Liver (tissue), 9 donors: ENCODE results near the gene EML6. TPM values are rescaled to one million over a fixed set of nuclear protein-coding genes. Genes with fewer than 3 reads are reported as not detected.

ENCODE experiments used
- DNase-seq: peaks from one replicate; pipeline ENCODE4 v3.0.0-alpha.2; 2017; ENCODE audit warnings: low spot score
- H3K27ac ChIP-seq, 2 donors: one replicate each; pipeline ENCODE4 v1.7.0; 2013; ENCODE audit warnings: inconsistent platforms in 2 of 2, low read length in 2 of 2, control low read depth in 1 of 2, low read depth in 1 of 2, mild to moderate bottlenecking in 1 of 2
- H3K27me3 ChIP-seq, 4 donors: one replicate each; pipeline versions ENCODE4 v1.6.1 to v1.7.0; 2013; ENCODE audit warnings: low read length in 3 of 4, inconsistent platforms in 1 of 4, mild to moderate bottlenecking in 1 of 4, moderate library complexity in 1 of 4; ENCODE audit not compliant: control insufficient read depth in 4 of 4, insufficient read depth in 4 of 4
- H3K36me3 ChIP-seq, 4 donors: one replicate each; pipeline versions ENCODE4 v1.6.1 to v1.7.0; 2013; ENCODE audit warnings: low read length in 3 of 4, mild to moderate bottlenecking in 3 of 4, low read depth in 1 of 4, moderate library complexity in 1 of 4; ENCODE audit not compliant: control insufficient read depth in 4 of 4, insufficient read depth in 3 of 4
- H3K4me1 ChIP-seq, 4 donors: one replicate each; pipeline versions ENCODE4 v1.6.1 to v1.7.0; 2013; ENCODE audit warnings: low read length in 3 of 4, mild to moderate bottlenecking in 3 of 4, moderate library complexity in 1 of 4; ENCODE audit not compliant: control insufficient read depth in 4 of 4, insufficient read depth in 4 of 4
- H3K4me3 ChIP-seq, 3 donors: one replicate each; pipeline versions ENCODE4 v1.6.1 to v1.7.0; 2013; ENCODE audit warnings: low read length in 3 of 3, control low read depth in 1 of 3, low read depth in 1 of 3, mild to moderate bottlenecking in 1 of 3
- H3K9ac ChIP-seq, 2 donors: one replicate each; pipeline ENCODE4 v1.7.0; 2013; ENCODE audit warnings: low read length in 2 of 2, mild to moderate bottlenecking in 2 of 2, moderate library complexity in 2 of 2, control low read depth in 1 of 2, low read depth in 1 of 2
- H3K9me3 ChIP-seq, 4 donors: one replicate each; pipeline versions ENCODE4 v1.6.1 to v1.7.0; 2013; ENCODE audit warnings: low read length in 3 of 4; ENCODE audit not compliant: control insufficient read depth in 4 of 4
- EGR1 ChIP-seq, 2 donors: IDR thresholded peaks; 2 replicates each; pipeline ENCODE4 v1.6.1; 2016 to 2018; ENCODE audit warnings: antibody characterized with exemption in 2 of 2, low read depth in 2 of 2
- FOXA1 ChIP-seq: IDR thresholded peaks from 2 replicates; pipeline ENCODE4 v1.6.1; 2016; ENCODE audit warnings: antibody characterized with exemption
- FOXA2 ChIP-seq: IDR thresholded peaks from 2 replicates; pipeline ENCODE4 v1.6.1; 2016; ENCODE audit warnings: antibody characterized with exemption
- GABPA ChIP-seq, 2 donors: IDR thresholded peaks in 1 of 2; conservative IDR thresholded peaks in 1 of 2; 2 replicates each; pipeline ENCODE4 v1.6.1; 2016; ENCODE audit warnings: antibody characterized with exemption in 2 of 2, mild to moderate bottlenecking in 1 of 2, moderate library complexity in 1 of 2
- HNF4A ChIP-seq, 2 donors: conservative IDR thresholded peaks; 2 replicates each; pipeline ENCODE4 v1.6.1; 2016; ENCODE audit warnings: antibody characterized with exemption in 2 of 2, mild to moderate bottlenecking in 2 of 2
- HNF4G ChIP-seq: IDR thresholded peaks from 2 replicates; pipeline ENCODE4 v1.6.1; 2016; ENCODE audit warnings: antibody characterized with exemption
- JUND ChIP-seq, 2 donors: IDR thresholded peaks; 2 replicates each; pipeline ENCODE4 v1.6.1; 2016; ENCODE audit warnings: antibody characterized with exemption in 2 of 2
- NR2F2 ChIP-seq: IDR thresholded peaks from 2 replicates; pipeline ENCODE4 v1.6.1; 2016; ENCODE audit warnings: antibody characterized with exemption
- RAD21 ChIP-seq, 2 donors: IDR thresholded peaks; 2 replicates each; pipeline ENCODE4 v1.6.1; 2016; ENCODE audit warnings: antibody characterized with exemption in 2 of 2, mild to moderate bottlenecking in 2 of 2
- RXRA ChIP-seq, 2 donors: IDR thresholded peaks; 2 replicates each; pipeline ENCODE4 v1.6.1; 2017 to 2018; ENCODE audit warnings: antibody characterized with exemption in 2 of 2, mild to moderate bottlenecking in 1 of 2
- SP1 ChIP-seq: IDR thresholded peaks from 2 replicates; pipeline ENCODE4 v1.6.1; 2018; ENCODE audit warnings: antibody characterized with exemption, mild to moderate bottlenecking
- TAF1 ChIP-seq: conservative IDR thresholded peaks from 2 replicates; pipeline ENCODE4 v1.6.1; 2016; ENCODE audit warnings: antibody characterized with exemption, mild to moderate bottlenecking
- YY1 ChIP-seq: IDR thresholded peaks from 2 replicates; pipeline ENCODE4 v1.6.1; 2016; ENCODE audit warnings: antibody characterized with exemption, mild to moderate bottlenecking
- WGBS: extraction: QIAGEN DNeasy Blood & Tissue Kit; methylation state at CpG from one replicate; pipeline ENCODE4 v1.1.7; 2013; 5-methylcytosine and 5-hydroxymethylcytosine counted together
- polyA plus RNA-seq, 2 donors: library from polyadenylated mRNA; stranded (reverse) in 1 of 2; unstranded in 1 of 2; fragments of 200-250 nt in 1 of 2; fragments of >200 nt in 1 of 2; fragmentation: Nextera tagmentation in 1 of 2; extraction: Ambion mirVana in 1 of 2; gene quantifications; one replicate each; pipeline versions ENCODE4 v1.2.1 to v1.2.3, GENCODE V29; 2013 to 2015
- total RNA-seq, 2 donors: library from RNA; depleted of rRNA; stranded (reverse); fragments of >200 nt; gene quantifications; one replicate each; pipeline ENCODE4 v1.2.3, GENCODE V29; 2014
- TF ChIP-seq, protein P1 (sequence below): fragments of 150-350 bp; IDR thresholded peaks from 2 replicates; pipeline ENCODE4 v1.5.1; 2017; ENCODE audit warnings: improper control_type of control experiment, low read depth, low read length; ENCODE audit not compliant: missing input control
- TF ChIP-seq, protein P2 (sequence below): IDR thresholded peaks from 2 replicates; pipeline ENCODE4 v1.6.1; 2016; ENCODE audit warnings: antibody characterized with exemption
- TF ChIP-seq, protein P3 (sequence below): IDR thresholded peaks from 2 replicates; pipeline ENCODE4 v1.6.1; 2016; ENCODE audit warnings: antibody characterized with exemption
- TF ChIP-seq, protein P4 (sequence below): IDR thresholded peaks from 2 replicates; pipeline ENCODE4 v1.6.1; 2016; ENCODE audit warnings: antibody characterized with exemption, mild to moderate bottlenecking
- donor health status: healthy.
- donor health status: healthy.
- donor health status: healthy.
- donor health status: healthy.
- donor health status: healthy.

EML6 gene
- total and polyA plus RNA-seq, 4 donors = 0.33 to 3.0 (median 1.4) TPM

DNA sequence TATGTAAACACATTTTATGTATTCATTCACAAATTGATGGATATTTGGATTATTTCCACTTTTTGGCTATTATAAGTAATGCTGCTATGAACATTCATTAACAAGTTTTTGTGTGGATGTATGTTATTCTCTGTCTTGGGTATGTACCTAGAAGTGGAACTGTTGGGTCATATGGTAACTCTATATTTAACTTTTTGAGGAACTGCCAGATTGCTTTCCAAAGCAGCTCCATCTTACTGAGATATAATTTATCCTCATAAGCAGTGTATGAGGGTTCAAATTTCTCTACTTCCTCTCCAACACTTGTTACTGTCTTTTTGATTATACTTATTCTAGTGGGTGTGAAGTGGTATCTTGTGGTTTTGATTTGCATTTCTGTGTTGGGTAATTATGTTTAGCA is 7.1 kb upstream of the EML6 start (continued):
- TF ChIP-seq, protein P1, sequence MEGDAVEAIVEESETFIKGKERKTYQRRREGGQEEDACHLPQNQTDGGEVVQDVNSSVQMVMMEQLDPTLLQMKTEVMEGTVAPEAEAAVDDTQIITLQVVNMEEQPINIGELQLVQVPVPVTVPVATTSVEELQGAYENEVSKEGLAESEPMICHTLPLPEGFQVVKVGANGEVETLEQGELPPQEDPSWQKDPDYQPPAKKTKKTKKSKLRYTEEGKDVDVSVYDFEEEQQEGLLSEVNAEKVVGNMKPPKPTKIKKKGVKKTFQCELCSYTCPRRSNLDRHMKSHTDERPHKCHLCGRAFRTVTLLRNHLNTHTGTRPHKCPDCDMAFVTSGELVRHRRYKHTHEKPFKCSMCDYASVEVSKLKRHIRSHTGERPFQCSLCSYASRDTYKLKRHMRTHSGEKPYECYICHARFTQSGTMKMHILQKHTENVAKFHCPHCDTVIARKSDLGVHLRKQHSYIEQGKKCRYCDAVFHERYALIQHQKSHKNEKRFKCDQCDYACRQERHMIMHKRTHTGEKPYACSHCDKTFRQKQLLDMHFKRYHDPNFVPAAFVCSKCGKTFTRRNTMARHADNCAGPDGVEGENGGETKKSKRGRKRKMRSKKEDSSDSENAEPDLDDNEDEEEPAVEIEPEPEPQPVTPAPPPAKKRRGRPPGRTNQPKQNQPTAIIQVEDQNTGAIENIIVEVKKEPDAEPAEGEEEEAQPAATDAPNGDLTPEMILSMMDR = no peak
- TF ChIP-seq HNF4G (no peak), TAF1 (no peak), EGR1 (IDR thresholded peaks at IDR 0.05; ENCODE audit: low read depth in 2 of 2) (no peak), GABPA (IDR thresholded peaks at IDR 0.05 in 1 of 2, conservative IDR thresholded peaks at IDR 0.05 in 1 of 2) (no peak)
- TF ChIP-seq, protein P2, sequence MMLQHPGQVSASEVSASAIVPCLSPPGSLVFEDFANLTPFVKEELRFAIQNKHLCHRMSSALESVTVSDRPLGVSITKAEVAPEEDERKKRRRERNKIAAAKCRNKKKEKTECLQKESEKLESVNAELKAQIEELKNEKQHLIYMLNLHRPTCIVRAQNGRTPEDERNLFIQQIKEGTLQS = no peak

DNA sequence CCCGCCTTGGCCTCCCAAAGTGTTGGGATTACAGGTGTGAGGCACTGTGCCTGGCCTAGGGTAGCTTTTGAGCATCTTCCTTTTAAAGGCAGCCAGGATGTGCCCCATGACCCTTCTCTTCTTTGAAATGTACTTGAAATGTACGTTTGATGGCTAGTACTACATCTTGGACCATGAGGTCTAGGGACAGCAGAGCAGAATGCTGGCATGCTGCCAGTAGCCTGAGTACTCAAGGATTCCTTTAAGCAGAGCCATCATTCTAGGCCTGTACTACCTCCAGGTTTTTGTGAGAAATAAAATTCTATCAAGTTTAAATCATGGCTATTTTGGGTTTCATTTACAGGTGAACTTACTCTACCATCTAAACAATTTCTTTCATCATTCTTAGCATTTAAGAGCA is 2.9 kb upstream of the EML6 start:
- H3K27ac ChIP-seq = no peak overlapping the region
- no peaks in the 10 kb centered on the region for H3K27me3 ChIP-seq
- WGBS = 74% methylated on average over 2 of the region's 2 CpGs
- no peak overlapping the region for H3K4me3 ChIP-seq
- H3K9me3 ChIP-seq = no peaks in the 10 kb centered on the region
- H3K4me1 ChIP-seq = peaks cover 6 to 16% (median 11%) of the 10 kb centered on the region in 4 donors
- no peaks in the 10 kb centered on the region for H3K36me3 ChIP-seq
- DNase-seq = no peak
- TF ChIP-seq TAF1 = no peak
- TF ChIP-seq FOXA1 = no peak
- TF ChIP-seq, protein P1 = no peak
- no peak for TF ChIP-seq HNF4G
- no peak for TF ChIP-seq HNF4A (conservative IDR thresholded peaks at IDR 0.05)
- TF ChIP-seq RXRA (IDR thresholded peaks at IDR 0.05) = no peak
- TF ChIP-seq, protein P3, sequence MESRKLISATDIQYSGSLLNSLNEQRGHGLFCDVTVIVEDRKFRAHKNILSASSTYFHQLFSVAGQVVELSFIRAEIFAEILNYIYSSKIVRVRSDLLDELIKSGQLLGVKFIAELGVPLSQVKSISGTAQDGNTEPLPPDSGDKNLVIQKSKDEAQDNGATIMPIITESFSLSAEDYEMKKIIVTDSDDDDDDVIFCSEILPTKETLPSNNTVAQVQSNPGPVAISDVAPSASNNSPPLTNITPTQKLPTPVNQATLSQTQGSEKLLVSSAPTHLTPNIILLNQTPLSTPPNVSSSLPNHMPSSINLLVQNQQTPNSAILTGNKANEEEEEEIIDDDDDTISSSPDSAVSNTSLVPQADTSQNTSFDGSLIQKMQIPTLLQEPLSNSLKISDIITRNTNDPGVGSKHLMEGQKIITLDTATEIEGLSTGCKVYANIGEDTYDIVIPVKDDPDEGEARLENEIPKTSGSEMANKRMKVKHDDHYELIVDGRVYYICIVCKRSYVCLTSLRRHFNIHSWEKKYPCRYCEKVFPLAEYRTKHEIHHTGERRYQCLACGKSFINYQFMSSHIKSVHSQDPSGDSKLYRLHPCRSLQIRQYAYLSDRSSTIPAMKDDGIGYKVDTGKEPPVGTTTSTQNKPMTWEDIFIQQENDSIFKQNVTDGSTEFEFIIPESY = no peak
- TF ChIP-seq RAD21 (IDR thresholded peaks at IDR 0.05) = no peak
- no peak for TF ChIP-seq GABPA (IDR thresholded peaks at IDR 0.05 in 1 of 2, conservative IDR thresholded peaks at IDR 0.05 in 1 of 2)
- no peak for TF ChIP-seq JUND (IDR thresholded peaks at IDR 0.05)
- TF ChIP-seq NR2F2 = no peak
- TF ChIP-seq SP1 = no peak
- TF ChIP-seq, protein P2 = no peak
- TF ChIP-seq, protein P4, sequence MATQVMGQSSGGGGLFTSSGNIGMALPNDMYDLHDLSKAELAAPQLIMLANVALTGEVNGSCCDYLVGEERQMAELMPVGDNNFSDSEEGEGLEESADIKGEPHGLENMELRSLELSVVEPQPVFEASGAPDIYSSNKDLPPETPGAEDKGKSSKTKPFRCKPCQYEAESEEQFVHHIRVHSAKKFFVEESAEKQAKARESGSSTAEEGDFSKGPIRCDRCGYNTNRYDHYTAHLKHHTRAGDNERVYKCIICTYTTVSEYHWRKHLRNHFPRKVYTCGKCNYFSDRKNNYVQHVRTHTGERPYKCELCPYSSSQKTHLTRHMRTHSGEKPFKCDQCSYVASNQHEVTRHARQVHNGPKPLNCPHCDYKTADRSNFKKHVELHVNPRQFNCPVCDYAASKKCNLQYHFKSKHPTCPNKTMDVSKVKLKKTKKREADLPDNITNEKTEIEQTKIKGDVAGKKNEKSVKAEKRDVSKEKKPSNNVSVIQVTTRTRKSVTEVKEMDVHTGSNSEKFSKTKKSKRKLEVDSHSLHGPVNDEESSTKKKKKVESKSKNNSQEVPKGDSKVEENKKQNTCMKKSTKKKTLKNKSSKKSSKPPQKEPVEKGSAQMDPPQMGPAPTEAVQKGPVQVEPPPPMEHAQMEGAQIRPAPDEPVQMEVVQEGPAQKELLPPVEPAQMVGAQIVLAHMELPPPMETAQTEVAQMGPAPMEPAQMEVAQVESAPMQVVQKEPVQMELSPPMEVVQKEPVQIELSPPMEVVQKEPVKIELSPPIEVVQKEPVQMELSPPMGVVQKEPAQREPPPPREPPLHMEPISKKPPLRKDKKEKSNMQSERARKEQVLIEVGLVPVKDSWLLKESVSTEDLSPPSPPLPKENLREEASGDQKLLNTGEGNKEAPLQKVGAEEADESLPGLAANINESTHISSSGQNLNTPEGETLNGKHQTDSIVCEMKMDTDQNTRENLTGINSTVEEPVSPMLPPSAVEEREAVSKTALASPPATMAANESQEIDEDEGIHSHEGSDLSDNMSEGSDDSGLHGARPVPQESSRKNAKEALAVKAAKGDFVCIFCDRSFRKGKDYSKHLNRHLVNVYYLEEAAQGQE = no peak
- no peak for TF ChIP-seq YY1
- TF ChIP-seq EGR1 (IDR thresholded peaks at IDR 0.05; ENCODE audit: low read depth in 2 of 2) = no peak
- TF ChIP-seq FOXA2 = no peak
- no peak overlapping the region for H3K9ac ChIP-seq
